H1 (cell line): Measurements from ENCODE around the gene GTSF1L. TPM values are rescaled to one million over a fixed set of nuclear protein-coding genes. Genes with fewer than 3 reads are reported as not detected.

ENCODE experiments used
- CTCF ChIA-PET: fragments of 300-600 bp; sonication (Branson Sonifier 250); formaldehyde crosslinking; loops from one replicate; lab custom pipeline; 2021; ENCODE audit not compliant: partially characterized antibody; lab: Charles Lee
- POLR2A ChIA-PET: fragments of 300-600 bp; sonication (Branson Sonifier 250); formaldehyde crosslinking; loops from one replicate; lab custom pipeline; 2021; ENCODE audit warnings: inconsistent platforms; ENCODE audit not compliant: partially characterized antibody; lab: Charles Lee
- DNase-seq, 2 experiments: peaks; one replicate each; pipeline versions ENCODE4 v3.0.0 to v3.0.0-alpha.2; 2010 to 2022; ENCODE audit warnings: low spot score in 2 of 2, low read depth in 1 of 2, mixed read lengths in 1 of 2
- FAIRE-seq: peaks from 2 replicates; lab custom pipeline; 2011; peaks lifted over from hg19 to GRCh38; lab: Jason Lieb, UNC
- H2AFZ ChIP-seq: 2 replicates; pipeline ENCODE4 v1.8.1; 2012; ENCODE audit warnings: low read length, inconsistent platforms
- H2AK5ac ChIP-seq: 2 replicates; pipeline ENCODE4 v1.6.1; 2013; ENCODE audit warnings: low read depth, low read length
- H2BK120ac ChIP-seq: replicated peaks from 2 replicates; pipeline ENCODE3; 2013; ENCODE audit warnings: low read depth, low read length, inconsistent platforms
- H2BK12ac ChIP-seq: 2 replicates; pipeline ENCODE4 v1.6.1; 2013; ENCODE audit warnings: low read depth, low read length
- H2BK15ac ChIP-seq: 2 replicates; pipeline ENCODE4 v1.6.1; 2013; ENCODE audit warnings: low read length
- H2BK20ac ChIP-seq: 2 replicates; pipeline ENCODE4 v1.6.1; 2013; ENCODE audit warnings: low read length
- H2BK5ac ChIP-seq: 2 replicates; pipeline ENCODE4 v1.6.1; 2013; ENCODE audit warnings: low read depth, low read length
- H3K14ac ChIP-seq: 2 replicates; pipeline ENCODE4 v1.6.1; 2013; ENCODE audit warnings: inconsistent platforms; ENCODE audit not compliant: insufficient read length
- H3K18ac ChIP-seq: 2 replicates; pipeline ENCODE4 v1.6.1; 2013; ENCODE audit warnings: low read length; ENCODE audit errors: extremely low read depth
- H3K23ac ChIP-seq: 2 replicates; pipeline ENCODE4 v1.6.1; 2013; ENCODE audit warnings: inconsistent platforms; ENCODE audit not compliant: insufficient read length
- H3K23me2 ChIP-seq: 2 replicates; pipeline ENCODE4 v1.6.1; 2013; ENCODE audit warnings: low read depth, low read length
- H3K27ac ChIP-seq: 2 replicates; pipeline ENCODE4 v1.6.1; 2011; ENCODE audit warnings: low read depth, low read length, inconsistent platforms
- H3K27me3 ChIP-seq, 4 experiments: replicated peaks in 1 of 4; 1 replicate in 1 of 4; 2 replicates in 3 of 4; pipeline versions ENCODE4 v1.6.1 to v1.8.1; 2011 to 2013; ENCODE audit warnings: low read length in 3 of 4, mild to moderate bottlenecking in 3 of 4, inconsistent platforms in 2 of 4, mixed read lengths in 2 of 4, moderate library complexity in 1 of 4; ENCODE audit not compliant: control insufficient read depth in 3 of 4, insufficient read depth in 3 of 4; ENCODE audit errors: extremely low read depth in 1 of 4
- H3K36me3 ChIP-seq, 4 experiments: 2 replicates each; pipeline versions ENCODE4 v1.6.1 to v1.8.1; 2011 to 2013; ENCODE audit warnings: mild to moderate bottlenecking in 4 of 4, low read length in 3 of 4, moderate library complexity in 2 of 4, control low read depth in 1 of 4, inconsistent platforms in 1 of 4; ENCODE audit not compliant: insufficient read depth in 4 of 4, control insufficient read depth in 2 of 4
- H3K4ac ChIP-seq: replicated peaks from 2 replicates; pipeline ENCODE3; 2013; ENCODE audit warnings: low read length, low read depth, mixed read lengths, inconsistent platforms; ENCODE audit not compliant: insufficient read length
- H3K4me1 ChIP-seq, 4 experiments: replicated peaks in 1 of 4; 1 replicate in 1 of 4; 2 replicates in 3 of 4; pipeline versions ENCODE4 v1.6.1 to v1.8.1; 2011 to 2013; ENCODE audit warnings: low read length in 3 of 4, inconsistent platforms in 2 of 4, mixed read lengths in 1 of 4; ENCODE audit not compliant: insufficient read depth in 4 of 4, control insufficient read depth in 3 of 4
- H3K4me2 ChIP-seq, 2 experiments: 2 replicates each; pipeline versions ENCODE4 v1.6.1 to v1.8.1; 2011 to 2013; ENCODE audit warnings: low read depth in 2 of 2, low read length in 2 of 2, control low read depth in 1 of 2, inconsistent platforms in 1 of 2, mild to moderate bottlenecking in 1 of 2; ENCODE audit not compliant: insufficient read depth in 1 of 2
- H3K4me3 ChIP-seq, 4 experiments: fragments of 200-600, 300-600 bp in 1 of 4; sonication (generic), shearing (Covaris generic), sonication (Bioruptor Twin) in 1 of 4; 2 replicates each; pipeline versions ENCODE4 v1.5.1 to v1.8.1; 2011 to 2016; ENCODE audit warnings: low read length in 4 of 4, low read depth in 3 of 4, control low read depth in 2 of 4, inconsistent platforms in 2 of 4, mild to moderate bottlenecking in 2 of 4, mixed read lengths in 1 of 4, moderate library complexity in 1 of 4; ENCODE audit not compliant: insufficient read depth in 2 of 4; ENCODE audit errors: extremely low read depth in 1 of 4
- H3K56ac ChIP-seq: replicated peaks from 2 replicates; pipeline ENCODE3; 2013; ENCODE audit warnings: low read depth, mild to moderate bottlenecking, mixed read lengths, low read length, inconsistent platforms; ENCODE audit not compliant: insufficient read length
- H3K79me1 ChIP-seq: 2 replicates; pipeline ENCODE4 v1.6.1; 2013; ENCODE audit warnings: low read depth, low read length, control low read depth
- H3K79me2 ChIP-seq, 2 experiments: 2 replicates each; pipeline versions ENCODE4 v1.6.1 to v1.8.1; 2012 to 2013; ENCODE audit warnings: low read length in 2 of 2, mild to moderate bottlenecking in 2 of 2, inconsistent platforms in 1 of 2; ENCODE audit not compliant: insufficient read depth in 2 of 2, control insufficient read depth in 1 of 2
- H3K9ac ChIP-seq, 4 experiments: replicated peaks in 1 of 4; 1 replicate in 1 of 4; 2 replicates in 3 of 4; pipeline versions ENCODE4 v1.6.1 to v1.8.1; 2011 to 2013; ENCODE audit warnings: low read depth in 3 of 4, low read length in 3 of 4, control low read depth in 2 of 4, mild to moderate bottlenecking in 2 of 4, moderate library complexity in 2 of 4, inconsistent platforms in 1 of 4; ENCODE audit errors: extremely low read depth in 1 of 4
- H3K9me3 ChIP-seq, 2 experiments: 2 replicates each; pipeline versions ENCODE4 v1.6.1 to v1.8.1; 2012 to 2013; ENCODE audit warnings: mild to moderate bottlenecking in 2 of 2, moderate library complexity in 2 of 2, control low read depth in 1 of 2, inconsistent platforms in 1 of 2, low read depth in 1 of 2, low read length in 1 of 2, mixed read lengths in 1 of 2; ENCODE audit not compliant: insufficient read depth in 2 of 2
- H4K20me1 ChIP-seq, 2 experiments: replicated peaks in 1 of 2; 2 replicates each; pipeline versions ENCODE3 to v1.8.1; 2011 to 2013; ENCODE audit warnings: inconsistent platforms in 2 of 2, low read length in 2 of 2, mild to moderate bottlenecking in 1 of 2; ENCODE audit not compliant: insufficient read depth in 2 of 2, control insufficient read depth in 1 of 2
- H4K5ac ChIP-seq: 2 replicates; pipeline ENCODE4 v1.6.1; 2013; ENCODE audit warnings: low read length, low read depth, mixed read lengths, inconsistent platforms; ENCODE audit not compliant: insufficient read length
- H4K8ac ChIP-seq: 2 replicates; pipeline ENCODE4 v1.8.0; 2013; ENCODE audit warnings: mild to moderate bottlenecking, moderate library complexity, low read length, inconsistent platforms; ENCODE audit not compliant: insufficient read depth; ENCODE audit errors: extremely low read depth
- H4K91ac ChIP-seq: replicated peaks from 2 replicates; pipeline ENCODE3; 2013; ENCODE audit warnings: low read length, mixed read lengths, inconsistent platforms; ENCODE audit not compliant: insufficient read length
- EZH2 ChIP-seq: fragments of 200-600 bp; sonication (generic); IDR thresholded peaks from 2 replicates; pipeline ENCODE4 v1.7.1; 2012; ENCODE audit warnings: low read depth, mild to moderate bottlenecking, moderate library complexity, low read length, inconsistent platforms; ENCODE audit not compliant: severe bottlenecking
- RAD21 ChIP-seq, 2 experiments: IDR thresholded peaks in 1 of 2; conservative IDR thresholded peaks in 1 of 2; 2 replicates each; pipeline ENCODE4 v1.6.1; 2011; ENCODE audit warnings: low read depth in 2 of 2, low read length in 2 of 2, improper control_type of control experiment in 1 of 2, inconsistent platforms in 1 of 2, mild to moderate bottlenecking in 1 of 2, moderate library complexity in 1 of 2
- SRF ChIP-seq: IDR thresholded peaks from 2 replicates; pipeline ENCODE4 v1.6.1; 2011; ENCODE audit warnings: mild to moderate bottlenecking, low read depth, low read length, moderate library complexity
- SUZ12 ChIP-seq: fragments of 200-600 bp; sonication (generic); IDR thresholded peaks from 2 replicates; pipeline ENCODE4 v1.6.1; 2012; ENCODE audit warnings: mild to moderate bottlenecking, inconsistent platforms, low read length, moderate library complexity, mixed read lengths
- WGBS, 2 experiments: shearing (Covaris generic) in 1 of 2; methylation state at CpG; one replicate each; pipeline versions ENCODE4 v1.1.6 to v1.1.7; 2013 to 2015; ENCODE audit warnings: low lambda C conversion rate in 2 of 2, mixed read lengths in 2 of 2, inconsistent platforms in 1 of 2, low coverage in 1 of 2, missing lambda C conversion rate in 1 of 2; ENCODE audit not compliant: insufficient replicate concordance in 2 of 2, insufficient coverage in 1 of 2, insufficient read length in 1 of 2; ENCODE audit errors: extremely low coverage in 1 of 2, missing lambda C conversion rate in 1 of 2; 5-methylcytosine and 5-hydroxymethylcytosine counted together
- polyA plus RNA-seq, 7 experiments: library from polyadenylated mRNA; depleted of rRNA in 3 of 7; stranded (reverse) in 5 of 7; unstranded in 2 of 7; fragments of >200 nt in 5 of 7; fragments of 200-250 nt in 2 of 7; gene quantifications; 1 replicate in 5 of 7; 2 replicates in 1 of 7; 4 replicates in 1 of 7; pipeline versions ENCODE4 v1.2.1 to v1.2.3, GENCODE V29; 2011 to 2013; ENCODE audit warnings: missing spikeins in 2 of 7, mixed read lengths in 2 of 7
- total RNA-seq: library from RNA; stranded (reverse); fragmentation: NEBNext Ultra II Directional; extraction: Animal tissue kit (Norgen Biotek cat#: 25700); gene quantifications from 2 replicates; pipeline ENCODE4 v1.2.1, GENCODE V29; 2021

The GTSF1L gene
- total and polyA plus RNA-seq, 2 of the 8 experiments (the other 6 are each of a cell fraction or from before 2014, with no cell fraction given): not detected

GRCh38 chr20:43767686-43768474 lies 41.1 kb upstream of the GTSF1L start:
- Histone ChIP-seq H4K8ac (no peak overlapping the region), H3K9me3 (no peaks in the 10 kb centered on the region), H2BK15ac (peak overlapping the region; percentile 18; the same call in 1 of the 2 replicates), H2BK20ac (0 out of 2 replicates have a peak overlapping the region, but pooled peaks have one; percentile 3), H2AK5ac (peak overlapping the region; percentile 40; the same call in 1 of the 2 replicates), H3K79me2 (no peaks in the 10 kb centered on the region), H3K56ac (no peak overlapping the region), H4K5ac (no peak overlapping the region), H3K36me3 (no peaks in the 10 kb centered on the region), H3K79me1 (no peaks in the 10 kb centered on the region), H3K4me3 (no peak overlapping the region), H3K18ac (no peak overlapping the region), H3K4me2 (no peak overlapping the region), H4K91ac (no peak overlapping the region), H3K4ac (peak overlapping the region; percentile 40), H2BK120ac (no peak overlapping the region), H2BK5ac (no peak overlapping the region), H3K9ac (no peak overlapping the region), H2AFZ (no peak overlapping the region), H3K27ac (no peak overlapping the region), H3K14ac (no peak overlapping the region), H2BK12ac (no peak overlapping the region), H3K4me1 (no peaks in the 10 kb centered on the region; a peak in 1 of 7 replicates), H3K23ac (no peak overlapping the region), H4K20me1 (no peaks in the 10 kb centered on the region), H3K27me3 (no peaks in the 10 kb centered on the region), H3K23me2 (peaks cover 4% of the 10 kb centered on the region; the same call in 1 of the 2 replicates)
- FAIRE-seq (no peak), DNase-seq (no peak)
- no peak for TF ChIP-seq SUZ12
- no peak for TF ChIP-seq SRF
- 0 out of 4 replicates have a peak, but pooled peaks of 1 of the 2 experiments have one; percentile 3 for TF ChIP-seq RAD21 (IDR thresholded peaks at IDR 0.05 in 1 of 2, conservative IDR thresholded peaks at IDR 0.05 in 1 of 2; ENCODE audit: low read depth in 2 of 2, low read length in 2 of 2)
- TF ChIP-seq EZH2: no peak
- 84% methylated on average over 5 of the region's 5 CpGs; no CpG with 5 or more reads in 1 of the 2 experiments for WGBS, 2 experiments
- CTCF ChIA-PET: interaction anchor here (0.6 to 2.2 kb wide), 2 partner anchors 23 to 72 kb away, joined by 3 to 6 read pairs; no protein-coding TSS in a partner anchor
- POLR2A ChIA-PET: no interaction called here
